Rectal smooth muscle tissue (tissue), 1 donor: Measurements from ENCODE around the gene SFSWAP.
"Not testable (repeated sequence)": the region's sequence is repeated elsewhere in the genome, so short reads cannot be mapped to it uniquely, and the experiment has no call there.

Source experiments
- H3K27ac ChIP-seq: one replicate; pipeline ENCODE4 v1.7.0; 2013; ENCODE audit warnings: low read depth, low read length, inconsistent platforms
- H3K27me3 ChIP-seq: one replicate; pipeline ENCODE4 v1.7.0; 2013; ENCODE audit warnings: low read length; ENCODE audit not compliant: control insufficient read depth, insufficient read depth
- H3K36me3 ChIP-seq: one replicate; pipeline ENCODE4 v1.7.0; 2013; ENCODE audit warnings: low read length; ENCODE audit not compliant: control insufficient read depth, insufficient read depth
- H3K4me1 ChIP-seq: one replicate; pipeline ENCODE4 v1.7.0; 2013; ENCODE audit warnings: low read length; ENCODE audit not compliant: control insufficient read depth, insufficient read depth
- H3K4me3 ChIP-seq: one replicate; pipeline ENCODE4 v1.7.0; 2013; ENCODE audit warnings: low read length
- H3K9ac ChIP-seq: one replicate; pipeline ENCODE4 v1.7.0; 2013; ENCODE audit warnings: low read length

Gene SFSWAP

GRCh38 chr12:131735153-131735456, 24.2 kb downstream of the SFSWAP start:
- Histone ChIP-seq H3K4me1 (no peaks in the 10 kb centered on the region), H3K4me3 (no peak overlapping the region), H3K36me3 (peaks cover 39% of the 10 kb centered on the region), H3K27me3 (no peaks in the 10 kb centered on the region), H3K9ac (no peak overlapping the region), H3K27ac (no peak overlapping the region)

GRCh38 chr12:131735476-131736445, 24.9 kb downstream of the SFSWAP start:
- Histone ChIP-seq H3K27ac (no peak overlapping the region), H3K4me1 (no peaks in the 10 kb centered on the region), H3K36me3 (peaks cover 39% of the 10 kb centered on the region), H3K27me3 (no peaks in the 10 kb centered on the region), H3K9ac (no peak overlapping the region), H3K4me3 (no peak overlapping the region)

- Histone ChIP-seq H3K27me3 (no peaks in the 10 kb centered on the region), H3K36me3 (peaks cover 33% of the 10 kb centered on the region), H3K27ac (no peak overlapping the region), H3K9ac (no peak overlapping the region), H3K4me1 (no peaks in the 10 kb centered on the region), H3K4me3 (no peak overlapping the region)
These were observed 25.7 kb downstream of the SFSWAP start for GRCh38 chr12:131736446-131737149.

GRCh38 chr12:131737150-131737827, 26.4 kb downstream of the SFSWAP start:
- Histone ChIP-seq H3K4me3 (no peak overlapping the region), H3K4me1 (no peaks in the 10 kb centered on the region), H3K9ac (no peak overlapping the region), H3K27ac (no peak overlapping the region), H3K27me3 (no peaks in the 10 kb centered on the region), H3K36me3 (peaks cover 38% of the 10 kb centered on the region)

- no peak overlapping the region for H3K27ac ChIP-seq
- H3K9ac ChIP-seq: no peak overlapping the region
- no peak overlapping the region for H3K4me3 ChIP-seq
- H3K4me1 ChIP-seq: no peaks in the 10 kb centered on the region
- no peaks in the 10 kb centered on the region for H3K27me3 ChIP-seq
- H3K36me3 ChIP-seq: peaks cover 42% of the 10 kb centered on the region
These were observed 27.3 kb downstream of the SFSWAP start for GRCh38 chr12:131738196-131738595.

GRCh38 chr12:131740626-131741025, 29.7 kb downstream of the SFSWAP start:
- Histone ChIP-seq H3K4me1 (no peaks in the 10 kb centered on the region), H3K36me3 (peaks cover 24% of the 10 kb centered on the region), H3K27me3 (no peaks in the 10 kb centered on the region), H3K27ac (no peak overlapping the region), H3K4me3 (no peak overlapping the region), H3K9ac (no peak overlapping the region)

- H3K4me1 ChIP-seq, H3K27ac ChIP-seq, H3K4me3 ChIP-seq, H3K27me3 ChIP-seq, H3K9ac ChIP-seq: not testable (repeated sequence)
- peaks cover 30% of the 10 kb centered on the region for H3K36me3 ChIP-seq
These were observed 31.9 kb downstream of the SFSWAP start for GRCh38 chr12:131742761-131743160.

GRCh38 chr12:131743410-131743809, 32.5 kb downstream of the SFSWAP start:
- H3K9ac ChIP-seq: not testable (repeated sequence)

GRCh38 chr12:131743880-131744279, 33.0 kb downstream of the SFSWAP start:
- peaks cover 34% of the 10 kb centered on the region for H3K36me3 ChIP-seq
- not testable (repeated sequence) for H3K4me3 ChIP-seq, H3K9ac ChIP-seq, H3K27ac ChIP-seq, H3K27me3 ChIP-seq, H3K4me1 ChIP-seq

More at GRCh38 chr12:131743410-131743809, 32.5 kb downstream of the SFSWAP start:
- H3K36me3 ChIP-seq: peaks cover 32% of the 10 kb centered on the region
- not testable (repeated sequence) for H3K27me3 ChIP-seq, H3K27ac ChIP-seq, H3K4me1 ChIP-seq, H3K4me3 ChIP-seq

GRCh38 chr12:131744675-131745074, 33.8 kb downstream of the SFSWAP start:
- H3K4me1 ChIP-seq, H3K4me3 ChIP-seq, H3K9ac ChIP-seq, H3K27ac ChIP-seq, H3K27me3 ChIP-seq: not testable (repeated sequence)
- peaks cover 34% of the 10 kb centered on the region for H3K36me3 ChIP-seq

- no peak overlapping the region for H3K27ac ChIP-seq
- H3K4me1 ChIP-seq: no peaks in the 10 kb centered on the region
- H3K9ac ChIP-seq: no peak overlapping the region
- H3K36me3 ChIP-seq: peaks cover 25% of the 10 kb centered on the region
- no peaks in the 10 kb centered on the region for H3K27me3 ChIP-seq
- no peak overlapping the region for H3K4me3 ChIP-seq
These were observed 34.8 kb downstream of the SFSWAP start for GRCh38 chr12:131745706-131746105.
